Gastrocnemius medialis (tissue), 4 donors: ENCODE measurements around the gene SLC46A2.

Experiments used
- CTCF ChIP-seq, 5 experiments: fragments of 450-650 bp in 3 of 5; fragments of 200-600 bp in 2 of 5; sonication (generic) in 2 of 5; IDR thresholded peaks in 4 of 5; conservative IDR thresholded peaks in 1 of 5; 1 replicate in 4 of 5; 2 replicates in 1 of 5; pipeline ENCODE4 v1.5.1; 2016 to 2019; ENCODE audit warnings: antibody characterized with exemption in 5 of 5, mild to moderate bottlenecking in 3 of 5, moderate library complexity in 3 of 5
- POLR2A ChIP-seq, 2 donors: fragments of 450-650 bp; IDR thresholded peaks; one replicate each; pipeline ENCODE4 v1.6.1; 2017; ENCODE audit warnings: antibody characterized with exemption in 2 of 2, mild to moderate bottlenecking in 2 of 2, moderate library complexity in 2 of 2

GRCh38 chr9:112880650-112881049 lies 10.0 kb downstream of the SLC46A2 start:
- TF ChIP-seq CTCF (IDR thresholded peaks at IDR 0.05 in 4 of 5, conservative IDR thresholded peaks at IDR 0.05 in 1 of 5) (no peak), POLR2A (IDR thresholded peaks at IDR 0.05) (no peak)
